K562 treated with DMSO at 1 percent for 48 hours (cell line): ENCODE data around the gene FAM174A. TPM values are rescaled to one million over a fixed set of nuclear protein-coding genes. Genes with fewer than 3 reads are reported as not detected.

Experiments
- total RNA-seq: library from RNA; unstranded; fragments of 300-600 nt; gene quantifications from 2 replicates; pipeline ENCODE4 v1.2.3, GENCODE V29; 2022; ENCODE audit warnings: low replicate concordance; ENCODE audit errors: extremely low read depth

Gene FAM174A
- not detected in 2 replicates for total RNA-seq

GRCh38 chr5:100535060-100536005 lies at the start of gene FAM174A:
TSS of gene FAM174A (plus strand) at chr5:100535374. CDS start at chr5:100535531, 157 bp downstream.

